WTC11 (cell line): ENCODE data around the gene SPATA13. TPM values are rescaled to one million over a fixed set of nuclear protein-coding genes. Genes with fewer than 3 reads are reported as not detected.

ENCODE experiments used
- ATAC-seq: fragments of 200-7000 bp; cut with Tn5 transposase; 2 replicates; pipeline ENCODE4 v1.10.0; 2021; ENCODE audit warnings: mild to moderate bottlenecking, moderate library complexity
- CTCF ChIA-PET: fragments of 300-600 bp; sonication (Branson Sonifier 250); formaldehyde crosslinking; loops from one replicate; lab custom pipeline; 2021; ENCODE audit warnings: antibody characterized with exemption; lab: Charles Lee
- POLR2A ChIA-PET: fragments of 350-600 bp; sonication (Branson Sonifier 250); formaldehyde crosslinking; loops from one replicate; lab custom pipeline; 2021; ENCODE audit warnings: antibody characterized with exemption; lab: Charles Lee
- DNase-seq: peaks from one replicate; pipeline ENCODE4 v3.0.0; 2021; ENCODE audit warnings: low spot score
- H3K27ac Mint-ChIP-seq: 2 replicates; pipeline ENCODE4 v1.8.0; 2021; ENCODE audit warnings: mixed read lengths
- H3K27me3 Mint-ChIP-seq: 2 replicates; pipeline ENCODE4 v1.8.0; 2021; ENCODE audit warnings: low read depth, mild to moderate bottlenecking, moderate library complexity, mixed read lengths
- H3K36me3 Mint-ChIP-seq: 2 replicates; pipeline ENCODE4 v1.8.0; 2021; ENCODE audit warnings: mixed read lengths
- H3K4me1 Mint-ChIP-seq: 2 replicates; pipeline ENCODE4 v1.8.0; 2022; ENCODE audit warnings: mixed read lengths
- H3K4me3 Mint-ChIP-seq: 2 replicates; pipeline ENCODE4 v1.8.0; 2021; ENCODE audit warnings: mild to moderate bottlenecking, moderate library complexity, mixed read lengths
- H3K9me3 Mint-ChIP-seq: 2 replicates; pipeline ENCODE4 v1.8.0; 2021; ENCODE audit warnings: mixed read lengths
- ARID4B ChIP-seq: sonication (generic); formaldehyde crosslinking; IDR thresholded peaks from 2 replicates; pipeline ENCODE4 v1.8.0; 2023; ENCODE audit warnings: missing genetic modification reagents, mild to moderate bottlenecking, borderline replicate concordance
- ATF3 ChIP-seq: sonication (generic); formaldehyde crosslinking; conservative IDR thresholded peaks from 2 replicates; pipeline ENCODE4 v1.8.1; 2022; ENCODE audit warnings: mild to moderate bottlenecking, missing genetic modification reagents
- CREB1 ChIP-seq: sonication (generic); formaldehyde crosslinking; IDR thresholded peaks from 2 replicates; pipeline ENCODE4 v1.8.0; 2023; ENCODE audit warnings: mild to moderate bottlenecking, missing genetic modification reagents
- E2F5 ChIP-seq: sonication (generic); formaldehyde crosslinking; IDR thresholded peaks from 2 replicates; pipeline ENCODE4 v1.8.1; 2022; ENCODE audit warnings: mild to moderate bottlenecking, moderate library complexity, missing genetic modification reagents
- FOXJ3 ChIP-seq: sonication (generic); formaldehyde crosslinking; IDR thresholded peaks from 2 replicates; pipeline ENCODE4 v1.9.0; 2021; ENCODE audit warnings: missing genetic modification reagents, mild to moderate bottlenecking, borderline replicate concordance
- HMGA2 ChIP-seq: fragments of 250-450 bp; sonication (Bioruptor Pico); IDR thresholded peaks from 2 replicates; pipeline ENCODE4 v1.4.0; 2021; ENCODE audit warnings: mild to moderate bottlenecking, moderate library complexity
- IRF2 ChIP-seq: sonication (generic); formaldehyde crosslinking; IDR thresholded peaks from 2 replicates; pipeline ENCODE4 v1.8.0; 2022; ENCODE audit warnings: low read depth, missing genetic modification reagents, borderline replicate concordance
- JUN ChIP-seq: sonication (generic); formaldehyde crosslinking; IDR thresholded peaks from 2 replicates; pipeline ENCODE4 v1.8.0; 2023; ENCODE audit warnings: mild to moderate bottlenecking, missing genetic modification reagents
- KAT7 ChIP-seq: sonication (generic); formaldehyde crosslinking; IDR thresholded peaks from 2 replicates; pipeline ENCODE4 v1.8.1; 2023; ENCODE audit warnings: missing genetic modification reagents, mild to moderate bottlenecking, borderline replicate concordance
- NFE2L1 ChIP-seq: sonication (generic); formaldehyde crosslinking; IDR thresholded peaks from 2 replicates; pipeline ENCODE4 v1.8.1; 2023; ENCODE audit warnings: missing genetic modification reagents
- NFYB ChIP-seq: sonication (generic); formaldehyde crosslinking; conservative IDR thresholded peaks from 2 replicates; pipeline ENCODE4 v1.8.0; 2022; ENCODE audit warnings: low read depth, missing genetic modification reagents
- NR1H2 ChIP-seq: sonication (generic); formaldehyde crosslinking; IDR thresholded peaks from 2 replicates; pipeline ENCODE4 v1.9.0; 2021; ENCODE audit warnings: mild to moderate bottlenecking, moderate library complexity, missing genetic modification reagents
- NR3C1 ChIP-seq: sonication (generic); formaldehyde crosslinking; conservative IDR thresholded peaks from 2 replicates; pipeline ENCODE4 v1.8.1; 2023; ENCODE audit warnings: low read depth, mild to moderate bottlenecking, missing genetic modification reagents
- PREB ChIP-seq: sonication (generic); formaldehyde crosslinking; IDR thresholded peaks from 2 replicates; pipeline ENCODE4 v1.8.1; 2022; ENCODE audit warnings: mild to moderate bottlenecking, missing genetic modification reagents, moderate library complexity, borderline replicate concordance
- RORB ChIP-seq: fragments of 250-450 bp; sonication (Bioruptor Pico); IDR thresholded peaks from 2 replicates; pipeline ENCODE4 v1.9.0; 2021; ENCODE audit warnings: mild to moderate bottlenecking
- ZBTB21 ChIP-seq: sonication (generic); formaldehyde crosslinking; IDR thresholded peaks from 2 replicates; pipeline ENCODE4 v1.8.1; 2023; ENCODE audit warnings: mild to moderate bottlenecking, missing genetic modification reagents, borderline replicate concordance
- ZNF416 ChIP-seq: fragments of 250-450 bp; sonication (Bioruptor Pico); IDR thresholded peaks from 2 replicates; pipeline ENCODE4 v1.9.0; 2021; ENCODE audit warnings: mild to moderate bottlenecking, inconsistent platforms
- ZNF532 ChIP-seq: fragments of 250-450 bp; sonication (Bioruptor Pico); IDR thresholded peaks from 2 replicates; pipeline ENCODE4 v1.9.0; 2021; ENCODE audit warnings: mild to moderate bottlenecking, borderline replicate concordance
- ZSCAN18 ChIP-seq: fragments of 250-450 bp; sonication (Bioruptor Pico); IDR thresholded peaks from 2 replicates; pipeline ENCODE4 v2.1.2; 2022; ENCODE audit warnings: mild to moderate bottlenecking, moderate library complexity
- total RNA-seq: library from RNA; stranded (reverse); gene quantifications from 3 replicates; pipeline ENCODE4 v1.2.3, GENCODE V29; 2021

Gene SPATA13
- total RNA-seq, 1 experiment from 2014 or later = 29.0 TPM

- TF ChIP-seq NFE2L1 = no peak
These were observed 44.4 kb upstream of the SPATA13 start (continued) for GRCh38 chr13:24116131-24116530.

GRCh38 chr13:24118576-24118975 lies 41.9 kb upstream of the SPATA13 start:
- Mint-ChIP-seq H3K27me3 (no peaks in the 10 kb centered on the region), H3K36me3 (no peaks in the 10 kb centered on the region), H3K4me1 (peaks cover 19% of the 10 kb centered on the region), H3K9me3 (no peaks in the 10 kb centered on the region), H3K27ac (no peak overlapping the region), H3K4me3 (no peak overlapping the region)
- ATAC-seq = no peak
- no peak for DNase-seq
- CTCF ChIA-PET = interaction anchor here (1.3 kb wide), 1 partner anchor 110 kb away, joined by 3 read pairs; no protein-coding TSS in a partner anchor
- no peak for TF ChIP-seq HMGA2
- no peak for TF ChIP-seq RORB
- TF ChIP-seq E2F5 = no peak
- no peak for TF ChIP-seq PREB
- no peak for TF ChIP-seq ZSCAN18 (CRISPR knock-in tag)
- no peak for TF ChIP-seq ATF3
- TF ChIP-seq ZNF416 (CRISPR knock-in tag) = no peak
- no peak for TF ChIP-seq NR1H2 (CRISPR knock-in tag)
- no peak for TF ChIP-seq ZNF532 (CRISPR knock-in tag)
- POLR2A ChIA-PET = no interaction called here

- DNase-seq (no peak), ATAC-seq (peak; percentile 46)
- H3K9me3 Mint-ChIP-seq = no peaks in the 10 kb centered on the region
- H3K27me3 Mint-ChIP-seq = no peaks in the 10 kb centered on the region
- ChIA-PET POLR2A (no interaction called here), CTCF (interaction anchor here (0.9 to 1.5 kb wide), 3 partner anchors 41 to 109 kb away, joined by 4 to 8 read pairs (median 6); partner anchors contain the start of gene SPATA13)
- no peak overlapping the region for H3K4me3 Mint-ChIP-seq
- peaks cover 26% of the 10 kb centered on the region for H3K4me1 Mint-ChIP-seq
- H3K36me3 Mint-ChIP-seq = no peaks in the 10 kb centered on the region
- H3K27ac Mint-ChIP-seq = peak overlapping the region; percentile 29
- TF ChIP-seq ZBTB21 (no peak), NFYB (CRISPR knock-in tag) (no peak), CREB1 (CRISPR knock-in tag) (no peak), HMGA2 (no peak), JUN (CRISPR knock-in tag) (no peak), NR3C1 (CRISPR knock-in tag) (no peak), FOXJ3 (CRISPR knock-in tag) (no peak), KAT7 (CRISPR knock-in tag) (no peak), IRF2 (CRISPR knock-in tag) (no peak), ARID4B (CRISPR knock-in tag) (no peak)
These were observed 40.7 kb upstream of the SPATA13 start for GRCh38 chr13:24119626-24120508.
